ENCODE results near the gene HACD4. TPM values are rescaled to one million over a fixed set of nuclear protein-coding genes. Genes with fewer than 3 reads are reported as not detected.

The HACD4 gene
- total and polyA plus RNA-seq, 8 donors, result 6.3 to 12.2 (median 9.9) TPM

DNA sequence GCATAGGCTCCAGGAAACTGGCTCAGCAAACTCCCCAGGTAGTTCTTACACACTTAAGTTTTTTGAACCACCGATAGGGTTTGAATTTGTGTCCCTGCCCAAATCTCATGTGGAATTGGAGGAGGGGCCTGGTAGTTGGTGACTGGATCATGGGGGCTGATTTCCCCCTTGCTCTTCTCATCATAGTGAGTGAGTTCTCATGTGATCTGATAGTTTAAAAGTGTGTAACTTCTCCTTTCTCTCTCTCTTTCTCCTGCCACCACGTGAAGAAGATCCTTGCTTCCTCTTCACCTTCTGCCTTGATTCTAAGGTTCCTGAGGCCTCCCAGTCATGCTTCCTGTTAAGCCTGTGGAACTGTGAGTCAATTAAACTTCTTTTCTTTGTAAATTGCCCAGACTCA, 22.4 kb upstream of the HACD4 start:
- ATAC-seq, result no peak
- H3K9me3 ChIP-seq, result no peaks in the 10 kb centered on the region
- intact Hi-C loops (cut with DNase I), result no loop called here
- no peak for DNase-seq
- no peaks in the 10 kb centered on the region for H3K4me1 ChIP-seq
- TF ChIP-seq, protein P1, sequence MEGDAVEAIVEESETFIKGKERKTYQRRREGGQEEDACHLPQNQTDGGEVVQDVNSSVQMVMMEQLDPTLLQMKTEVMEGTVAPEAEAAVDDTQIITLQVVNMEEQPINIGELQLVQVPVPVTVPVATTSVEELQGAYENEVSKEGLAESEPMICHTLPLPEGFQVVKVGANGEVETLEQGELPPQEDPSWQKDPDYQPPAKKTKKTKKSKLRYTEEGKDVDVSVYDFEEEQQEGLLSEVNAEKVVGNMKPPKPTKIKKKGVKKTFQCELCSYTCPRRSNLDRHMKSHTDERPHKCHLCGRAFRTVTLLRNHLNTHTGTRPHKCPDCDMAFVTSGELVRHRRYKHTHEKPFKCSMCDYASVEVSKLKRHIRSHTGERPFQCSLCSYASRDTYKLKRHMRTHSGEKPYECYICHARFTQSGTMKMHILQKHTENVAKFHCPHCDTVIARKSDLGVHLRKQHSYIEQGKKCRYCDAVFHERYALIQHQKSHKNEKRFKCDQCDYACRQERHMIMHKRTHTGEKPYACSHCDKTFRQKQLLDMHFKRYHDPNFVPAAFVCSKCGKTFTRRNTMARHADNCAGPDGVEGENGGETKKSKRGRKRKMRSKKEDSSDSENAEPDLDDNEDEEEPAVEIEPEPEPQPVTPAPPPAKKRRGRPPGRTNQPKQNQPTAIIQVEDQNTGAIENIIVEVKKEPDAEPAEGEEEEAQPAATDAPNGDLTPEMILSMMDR (IDR thresholded peaks at IDR 0.05), result no peak
- no peaks in the 10 kb centered on the region for H3K27me3 ChIP-seq
- H3K27ac ChIP-seq, result no peak overlapping the region
- H3K36me3 ChIP-seq, result no peaks in the 10 kb centered on the region
- no peak overlapping the region for H3K4me3 ChIP-seq

DNA sequence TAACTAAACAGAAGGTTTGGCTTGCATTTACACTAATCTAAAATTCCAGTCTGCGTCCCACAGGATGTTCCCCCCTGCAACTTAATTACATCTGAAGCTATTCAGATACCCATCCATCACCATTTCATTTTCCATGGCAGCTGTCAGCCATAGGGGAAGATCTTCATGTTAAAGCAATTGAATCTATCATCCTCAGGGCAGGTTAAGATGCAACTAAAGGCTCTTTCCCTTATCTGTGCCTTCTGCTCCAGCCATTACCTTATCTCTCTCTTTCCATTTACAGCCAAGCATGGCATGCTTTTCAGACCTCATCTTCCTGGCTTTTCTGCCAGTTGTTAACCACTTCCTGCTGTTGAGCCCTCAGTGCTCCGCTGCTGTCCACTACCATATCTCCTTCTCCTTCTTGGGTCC, 15.8 kb upstream of the HACD4 start:
- TF ChIP-seq, protein P1 (IDR thresholded peaks at IDR 0.05), result no peak
- Histone ChIP-seq H3K4me1 (no peaks in the 10 kb centered on the region), H3K9me3 (no peaks in the 10 kb centered on the region), H3K27ac (no peak overlapping the region), H3K27me3 (no peaks in the 10 kb centered on the region), H3K36me3 (no peaks in the 10 kb centered on the region), H3K4me3 (no peak overlapping the region)
- ATAC-seq, result no peak
- DNase-seq, result no peak
- intact Hi-C loops (cut with DNase I), result no loop called here

DNA sequence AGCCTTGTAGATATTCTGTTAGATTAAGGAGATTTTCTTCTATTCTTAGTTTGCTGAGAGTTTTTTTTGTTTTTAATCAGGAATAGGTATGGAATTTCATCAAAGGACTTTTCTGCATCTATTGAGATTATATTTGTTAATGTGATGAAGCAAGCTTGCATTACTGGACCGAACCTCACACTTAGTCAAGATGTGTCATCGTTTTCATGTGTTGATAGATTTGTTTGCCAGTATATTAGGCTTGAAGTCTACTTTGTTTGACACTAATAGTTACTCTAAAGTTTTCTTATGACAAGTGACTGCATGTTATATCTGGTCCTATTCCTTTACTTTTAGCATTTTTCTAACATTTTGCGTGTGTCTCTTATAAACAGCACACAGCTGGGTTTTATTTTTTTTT, 12.4 kb upstream of the HACD4 start:
- Histone ChIP-seq H3K27me3 (no peaks in the 10 kb centered on the region), H3K27ac (no peak overlapping the region), H3K36me3 (no peaks in the 10 kb centered on the region), H3K4me1 (no peaks in the 10 kb centered on the region), H3K9me3 (no peaks in the 10 kb centered on the region), H3K4me3 (no peak overlapping the region)
- TF ChIP-seq, protein P1 (IDR thresholded peaks at IDR 0.05), result no peak
- DNase-seq, result no peak
- ATAC-seq, result no peak
- intact Hi-C loops (cut with DNase I), result no loop called here

DNA sequence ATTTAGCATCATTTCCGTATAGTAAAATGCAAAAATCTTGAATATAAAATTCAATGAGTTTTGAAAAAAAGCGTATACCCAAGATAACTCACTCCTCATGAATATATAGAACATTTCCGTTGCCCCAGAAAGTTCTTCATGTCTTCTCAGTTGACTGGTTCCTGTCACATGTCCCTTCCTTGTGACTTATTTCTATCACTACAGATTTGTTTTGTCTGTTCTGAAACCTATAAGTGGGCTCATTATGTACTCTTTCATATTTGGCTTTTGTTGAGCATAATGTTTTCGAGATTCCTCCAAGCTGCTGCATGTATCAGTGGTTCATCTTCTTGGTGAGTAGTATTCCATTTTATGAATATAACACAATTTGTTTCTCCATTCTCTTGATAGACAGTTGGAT, 11.0 kb upstream of the HACD4 start:
- H3K27me3 ChIP-seq, result no peaks in the 10 kb centered on the region
- no peak overlapping the region for H3K27ac ChIP-seq
- no peaks in the 10 kb centered on the region for H3K9me3 ChIP-seq
- H3K36me3 ChIP-seq, result no peaks in the 10 kb centered on the region
- intact Hi-C loops (cut with DNase I), result no loop called here
- no peak overlapping the region for H3K4me3 ChIP-seq
- TF ChIP-seq, protein P1 (IDR thresholded peaks at IDR 0.05), result no peak
- DNase-seq (no peak), ATAC-seq (no peak)
- H3K4me1 ChIP-seq, result no peaks in the 10 kb centered on the region

DNA sequence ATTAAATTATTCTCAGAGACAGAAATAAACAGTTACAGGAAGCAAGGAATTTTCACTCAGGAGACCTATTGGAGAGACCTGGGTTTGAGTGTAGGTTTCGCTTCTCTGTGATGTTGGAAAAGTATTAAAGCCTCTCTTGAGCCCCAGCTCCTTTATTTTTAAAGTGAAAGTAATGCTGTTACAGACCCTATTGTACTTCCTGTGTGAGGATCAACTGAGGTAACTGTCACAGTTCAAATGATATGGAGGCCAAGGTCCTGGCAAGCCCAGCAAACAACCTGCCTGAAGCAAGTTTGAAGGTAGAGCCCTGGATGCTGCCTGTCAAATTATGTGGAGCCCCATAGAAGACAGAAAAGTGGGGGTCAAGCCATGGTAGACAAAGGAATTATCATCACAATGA, 7.9 kb upstream of the HACD4 start:
- Histone ChIP-seq H3K4me1 (no peaks in the 10 kb centered on the region), H3K27ac (no peak overlapping the region), H3K27me3 (no peaks in the 10 kb centered on the region), H3K36me3 (no peaks in the 10 kb centered on the region), H3K9me3 (no peaks in the 10 kb centered on the region), H3K4me3 (no peak overlapping the region)
- intact Hi-C loops (cut with DNase I), result no loop called here
- TF ChIP-seq, protein P1 (IDR thresholded peaks at IDR 0.05), result no peak
- ATAC-seq (no peak), DNase-seq (no peak)
